Measurements from ENCODE around the gene NDUFS5. TPM values are rescaled to one million over a fixed set of nuclear protein-coding genes. Genes with fewer than 3 reads are reported as not detected.

The NDUFS5 gene
- polyA plus RNA-seq, 1 of the 3 experiments (the other 2 are of a cell fraction): 881 TPM

DNA sequence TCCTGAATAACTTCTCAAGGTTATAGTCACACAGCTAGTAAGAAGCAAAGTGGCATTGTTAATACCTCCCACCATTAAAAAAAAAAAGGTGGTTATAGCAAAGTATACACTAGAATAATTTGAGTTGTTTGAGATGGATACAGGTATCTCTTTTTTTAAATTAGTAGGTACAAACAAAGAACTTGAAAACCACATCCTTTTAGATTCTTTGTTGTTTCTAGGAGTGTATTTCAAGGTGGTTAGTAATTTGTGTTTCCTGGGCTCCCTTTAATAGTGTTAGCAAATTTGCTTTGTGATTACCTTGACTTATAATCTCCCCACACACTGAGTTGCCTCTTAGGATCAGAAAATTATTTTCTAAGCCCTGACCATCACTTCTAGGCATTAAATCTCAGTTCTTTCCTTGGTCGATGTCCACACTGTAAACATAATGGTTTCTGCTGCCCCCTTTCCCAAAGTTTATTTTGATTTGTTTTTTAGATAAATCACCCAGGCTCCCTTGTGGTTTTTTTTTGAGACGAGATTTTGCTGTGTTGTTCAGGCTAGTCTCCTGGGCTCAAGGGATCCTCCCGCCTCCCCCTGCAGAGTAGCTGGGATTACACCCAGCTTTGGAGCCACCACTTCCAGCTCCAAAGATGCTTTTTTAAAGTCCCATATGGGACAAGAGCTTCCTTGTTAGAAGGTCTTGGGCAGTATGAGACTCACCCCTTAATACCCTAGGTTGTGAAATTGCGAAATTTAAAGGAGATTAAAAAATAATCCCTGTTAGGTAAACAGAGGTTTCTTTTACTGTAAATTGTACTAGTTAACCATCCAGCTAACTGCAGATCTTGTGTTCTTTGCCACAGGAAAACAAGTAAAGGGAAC lies 28.9 kb upstream of the NDUFS5 start:
- DNase-seq: no peak
- 76% methylated on average over 4 of the region's 4 CpGs for WGBS (ENCODE audit: low lambda C conversion rate)

DNA sequence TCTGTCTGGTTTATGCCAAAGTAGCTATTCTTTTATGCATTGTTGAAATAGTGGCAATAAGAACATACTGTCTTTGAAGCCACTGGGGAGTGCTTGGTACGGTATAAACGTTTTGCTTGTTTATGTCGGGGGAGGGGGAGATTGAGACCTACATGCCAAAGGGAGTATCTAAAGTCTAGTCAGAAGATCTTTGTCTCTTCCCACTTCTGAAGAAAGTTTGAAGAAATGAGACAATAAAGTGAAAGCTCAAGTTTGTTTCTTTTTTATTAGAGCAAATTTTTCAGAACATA lies 28.3 kb upstream of the NDUFS5 start:
- H3K4me2 ChIP-seq: no peak overlapping the region
- DNase-seq: no peak
- ChIA-PET CTCF (no interaction called here), POLR2A (no interaction called here)
- TF ChIP-seq RXRA (IDR thresholded peaks at IDR 0.05; ENCODE audit: borderline replicate concordance, low read depth): no peak
- no peak for TF ChIP-seq NFIC (IDR thresholded peaks at IDR 0.05; ENCODE audit: borderline replicate concordance)
- TF ChIP-seq, protein P1, sequence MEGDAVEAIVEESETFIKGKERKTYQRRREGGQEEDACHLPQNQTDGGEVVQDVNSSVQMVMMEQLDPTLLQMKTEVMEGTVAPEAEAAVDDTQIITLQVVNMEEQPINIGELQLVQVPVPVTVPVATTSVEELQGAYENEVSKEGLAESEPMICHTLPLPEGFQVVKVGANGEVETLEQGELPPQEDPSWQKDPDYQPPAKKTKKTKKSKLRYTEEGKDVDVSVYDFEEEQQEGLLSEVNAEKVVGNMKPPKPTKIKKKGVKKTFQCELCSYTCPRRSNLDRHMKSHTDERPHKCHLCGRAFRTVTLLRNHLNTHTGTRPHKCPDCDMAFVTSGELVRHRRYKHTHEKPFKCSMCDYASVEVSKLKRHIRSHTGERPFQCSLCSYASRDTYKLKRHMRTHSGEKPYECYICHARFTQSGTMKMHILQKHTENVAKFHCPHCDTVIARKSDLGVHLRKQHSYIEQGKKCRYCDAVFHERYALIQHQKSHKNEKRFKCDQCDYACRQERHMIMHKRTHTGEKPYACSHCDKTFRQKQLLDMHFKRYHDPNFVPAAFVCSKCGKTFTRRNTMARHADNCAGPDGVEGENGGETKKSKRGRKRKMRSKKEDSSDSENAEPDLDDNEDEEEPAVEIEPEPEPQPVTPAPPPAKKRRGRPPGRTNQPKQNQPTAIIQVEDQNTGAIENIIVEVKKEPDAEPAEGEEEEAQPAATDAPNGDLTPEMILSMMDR (IDR thresholded peaks at IDR 0.05): no peak
- no peak for TF ChIP-seq RAD21 (IDR thresholded peaks at IDR 0.05; ENCODE audit: low read length)
- no peak for TF ChIP-seq YY1 (IDR thresholded peaks at IDR 0.05; ENCODE audit: low read depth)
- TF ChIP-seq USF2 (IDR thresholded peaks at IDR 0.05; ENCODE audit: borderline replicate concordance, low read depth, low read length): no peak
- no peak for TF ChIP-seq MXI1 (IDR thresholded peaks at IDR 0.05; ENCODE audit: low read depth, low read length)
- TF ChIP-seq FOXM1 (IDR thresholded peaks at IDR 0.05; ENCODE audit: low read depth): no peak
- TF ChIP-seq, protein P2, sequence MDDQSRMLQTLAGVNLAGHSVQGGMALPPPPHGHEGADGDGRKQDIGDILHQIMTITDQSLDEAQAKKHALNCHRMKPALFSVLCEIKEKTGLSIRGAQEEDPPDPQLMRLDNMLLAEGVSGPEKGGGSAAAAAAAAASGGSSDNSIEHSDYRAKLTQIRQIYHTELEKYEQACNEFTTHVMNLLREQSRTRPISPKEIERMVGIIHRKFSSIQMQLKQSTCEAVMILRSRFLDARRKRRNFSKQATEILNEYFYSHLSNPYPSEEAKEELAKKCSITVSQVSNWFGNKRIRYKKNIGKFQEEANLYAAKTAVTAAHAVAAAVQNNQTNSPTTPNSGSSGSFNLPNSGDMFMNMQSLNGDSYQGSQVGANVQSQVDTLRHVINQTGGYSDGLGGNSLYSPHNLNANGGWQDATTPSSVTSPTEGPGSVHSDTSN (IDR thresholded peaks at IDR 0.05): no peak
- no peak for TF ChIP-seq GABPA (IDR thresholded peaks at IDR 0.05; ENCODE audit: low read depth)
- no peak for TF ChIP-seq SIN3A (IDR thresholded peaks at IDR 0.05; ENCODE audit: borderline replicate concordance, low read depth, low read length)
- H3K79me2 ChIP-seq (ENCODE audit: insufficient read depth): peaks cover 100% of the 10 kb centered on the region
- H3K4me1 ChIP-seq (ENCODE audit: control insufficient read depth in 1 of 2, insufficient read depth in 2 of 2, low read depth in 1 of 2, low read length in 1 of 2): no peaks in the 10 kb centered on the region; a peak in 2 of 4 replicates
- H3K9me3 ChIP-seq: no peaks in the 10 kb centered on the region
- H3K27me3 ChIP-seq (ENCODE audit: insufficient read depth): no peaks in the 10 kb centered on the region
- H4K20me1 ChIP-seq (ENCODE audit: insufficient read depth): peaks cover 97% of the 10 kb centered on the region
- no peaks in the 10 kb centered on the region for H3K9me2 ChIP-seq
- H3K27ac ChIP-seq (ENCODE audit: low read depth in 2 of 2, low read length in 1 of 2): no peak overlapping the region
- H3K9ac ChIP-seq: no peak overlapping the region
- peaks cover 3% of the 10 kb centered on the region for H3F3A ChIP-seq (replicated peaks; ENCODE audit: insufficient read depth)
- WGBS (ENCODE audit: low lambda C conversion rate): 79% methylated on average over 3 of the region's 3 CpGs
- H3K36me3 ChIP-seq (replicated peaks in 1 of 2; ENCODE audit: control insufficient read depth in 1 of 2, insufficient read depth in 2 of 2, low read length in 1 of 2): peaks cover 49 to 82% of the 10 kb centered on the region in 2 experiments
- no peak overlapping the region for H3K4me3 ChIP-seq (ENCODE audit: low read depth in 2 of 2, low read length in 1 of 2)
- no peak overlapping the region for H2AFZ ChIP-seq (ENCODE audit: low read depth)

More for the DNA sequence above, 28.9 kb upstream of the NDUFS5 start:
- Histone ChIP-seq H3K9me3 (no peaks in the 10 kb centered on the region), H3K4me2 (no peak overlapping the region), H3K4me1 (ENCODE audit: control insufficient read depth in 1 of 2, insufficient read depth in 2 of 2, low read depth in 1 of 2, low read length in 1 of 2) (no peaks in the 10 kb centered on the region; a peak in 2 of 4 replicates), H3K9ac (no peak overlapping the region), H3F3A (replicated peaks; ENCODE audit: insufficient read depth) (peaks cover 3% of the 10 kb centered on the region), H3K4me3 (ENCODE audit: low read depth in 2 of 2, low read length in 1 of 2) (no peak overlapping the region), H3K27ac (ENCODE audit: low read depth in 2 of 2, low read length in 1 of 2) (no peak overlapping the region), H4K20me1 (ENCODE audit: insufficient read depth) (peaks cover 97% of the 10 kb centered on the region), H3K27me3 (ENCODE audit: insufficient read depth) (no peaks in the 10 kb centered on the region), H2AFZ (ENCODE audit: low read depth) (no peak overlapping the region), H3K79me2 (ENCODE audit: insufficient read depth) (peaks cover 100% of the 10 kb centered on the region), H3K36me3 (replicated peaks in 1 of 2; ENCODE audit: control insufficient read depth in 1 of 2, insufficient read depth in 2 of 2, low read length in 1 of 2) (peaks cover 46 to 78% of the 10 kb centered on the region in 2 experiments), H3K9me2 (no peaks in the 10 kb centered on the region)
- TF ChIP-seq CHD2 (IDR thresholded peaks at IDR 0.05; ENCODE audit: low read length, partially characterized antibody): no peak
- TF ChIP-seq MEF2A (IDR thresholded peaks at IDR 0.05; ENCODE audit: borderline replicate concordance, low read depth): no peak
- TF ChIP-seq SIN3A (IDR thresholded peaks at IDR 0.05; ENCODE audit: borderline replicate concordance, low read depth, low read length): no peak
- ChIA-PET POLR2A (interaction anchor here (0.8 kb wide), 1 partner anchor 29 kb away, joined by 4 read pairs; the partner anchor contains the start of gene NDUFS5), CTCF (no interaction called here)

Measured in SK-N-SH (cell line).